Stimulated activated CD4-positive, alpha-beta T cell treated with anti-CD3 and anti-CD28 coated beads, TNF-alpha, amount 100 ng/mL, for 4 hours (primary cell): ENCODE data around the gene SYTL1.
A peak's percentile ranks its signal among the peaks of the same experiment; 100 is the strongest.

Source experiments
- DNase-seq, 3 experiments: peaks; one replicate each; pipeline ENCODE4 v3.0.0-alpha.2; 2020; ENCODE audit warnings: low read depth in 3 of 3

The SYTL1 gene

DNA sequence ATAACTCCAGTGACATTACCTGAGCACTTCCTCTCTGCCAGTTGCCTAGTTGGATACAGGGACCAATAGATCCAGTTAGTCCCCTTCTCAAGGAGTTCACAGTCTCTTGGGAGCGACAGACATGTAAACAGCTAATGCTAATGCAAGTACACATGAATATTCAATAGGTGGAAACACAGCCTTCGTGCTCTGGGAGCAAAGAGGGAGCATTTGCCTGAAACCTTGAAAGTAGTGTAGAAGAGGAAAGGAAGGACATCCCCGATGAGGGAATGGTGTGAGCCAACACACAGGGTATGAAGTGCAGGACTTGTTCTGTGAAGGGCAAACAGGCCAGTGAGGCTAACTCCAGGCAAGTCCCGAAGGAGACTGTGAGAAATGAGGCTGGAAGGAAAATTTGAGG is 23.7 kb upstream of the SYTL1 start:
- DNase-seq, result no peak

DNA sequence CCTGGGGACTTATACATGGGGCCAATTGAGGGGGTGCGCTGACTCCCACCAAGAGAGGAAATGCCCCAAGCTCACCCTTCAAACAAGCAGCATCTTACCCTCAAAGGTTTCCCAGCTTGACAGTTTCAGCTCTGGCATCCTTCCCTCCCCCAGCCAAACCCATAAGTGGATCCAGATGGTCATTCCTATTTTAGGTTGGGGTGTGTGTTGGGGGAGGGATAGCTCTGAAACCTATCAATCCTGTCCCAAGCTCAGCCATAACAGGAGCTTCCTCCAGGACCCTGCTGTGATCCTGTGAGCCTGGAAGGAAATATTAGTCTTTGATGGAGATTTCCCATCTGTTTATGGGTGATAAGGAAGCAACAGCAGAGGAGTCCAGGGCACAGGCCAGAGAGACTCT is 23.2 kb upstream of the SYTL1 start:
- DNase-seq, result no peak

DNA sequence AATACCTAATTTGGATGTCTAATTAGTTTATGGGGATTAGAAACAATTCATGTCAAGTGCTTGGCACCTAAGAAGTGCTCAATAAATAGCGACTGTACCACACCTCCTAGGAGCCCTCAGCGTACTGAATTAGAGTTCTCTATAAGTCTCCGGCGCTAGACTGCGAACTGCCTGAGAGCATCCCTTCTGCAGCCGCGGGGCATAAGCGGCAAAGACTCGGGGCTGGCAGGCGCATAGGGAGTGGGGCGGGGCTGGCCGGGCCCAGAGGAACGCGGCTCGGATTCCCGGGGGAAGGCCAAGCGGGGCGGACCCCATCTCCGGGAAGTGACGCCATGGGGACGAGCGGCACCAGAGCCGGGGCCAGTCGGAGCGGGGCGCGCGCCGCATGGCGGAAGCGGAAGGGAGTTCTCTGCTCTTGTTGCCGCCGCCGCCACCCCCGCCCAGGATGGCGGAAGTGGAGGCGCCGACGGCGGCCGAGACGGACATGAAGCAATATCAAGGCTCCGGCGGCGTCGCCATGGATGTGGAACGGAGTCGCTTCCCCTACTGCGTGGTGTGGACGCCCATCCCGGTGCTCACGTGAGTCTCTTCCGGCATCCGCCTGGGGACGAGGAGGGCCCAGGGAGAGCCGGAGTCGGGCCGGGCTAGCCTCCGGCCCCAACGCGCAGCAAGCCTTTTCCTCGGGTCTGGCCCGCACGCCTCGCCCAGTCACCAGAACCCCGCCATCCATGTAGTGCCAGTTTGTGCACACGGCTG is 19.8 kb upstream of the SYTL1 start, which contains the start of gene TMEM222:
Gene TMEM222, plus strand, starts transcription at position 351 of the 756 bp plus-strand sequence. Its CDS starts 35 bp downstream, at position 386.
- DNase-seq, result peak; percentile 92 to 95 (median 95)

DNA sequence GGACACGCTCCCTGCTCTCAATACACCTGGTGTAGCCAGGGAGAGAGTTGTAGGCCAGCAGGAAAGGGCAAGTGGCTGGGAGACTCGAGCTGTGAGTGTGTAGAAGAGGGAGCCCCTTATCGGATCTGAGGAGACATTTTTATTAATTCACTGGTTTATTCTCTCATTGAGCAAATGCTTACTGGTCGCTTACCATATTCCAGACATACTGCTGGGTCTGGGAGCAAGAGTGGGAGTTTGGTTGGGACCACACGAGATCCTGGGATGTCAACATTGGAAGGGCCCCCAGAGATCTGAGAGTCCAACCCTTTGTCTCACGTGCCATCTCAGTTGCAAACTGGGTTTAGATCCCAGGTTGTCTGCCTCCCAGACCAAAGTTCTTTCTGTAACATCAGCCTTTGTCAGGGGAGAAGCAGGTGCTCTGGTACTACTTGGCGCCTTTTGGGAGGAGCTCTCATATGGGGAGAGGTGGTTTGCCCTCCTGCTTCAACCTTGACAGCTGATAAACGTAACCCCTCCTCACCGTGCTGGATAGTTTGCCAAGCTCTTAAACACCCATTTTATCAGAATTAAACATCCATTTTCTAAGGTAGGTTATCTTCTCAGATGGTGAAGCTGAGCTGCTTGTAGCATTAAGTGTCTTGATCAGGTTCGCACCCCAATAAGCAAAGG is 19.1 kb upstream of the SYTL1 start:
- DNase-seq, result no peak

DNA sequence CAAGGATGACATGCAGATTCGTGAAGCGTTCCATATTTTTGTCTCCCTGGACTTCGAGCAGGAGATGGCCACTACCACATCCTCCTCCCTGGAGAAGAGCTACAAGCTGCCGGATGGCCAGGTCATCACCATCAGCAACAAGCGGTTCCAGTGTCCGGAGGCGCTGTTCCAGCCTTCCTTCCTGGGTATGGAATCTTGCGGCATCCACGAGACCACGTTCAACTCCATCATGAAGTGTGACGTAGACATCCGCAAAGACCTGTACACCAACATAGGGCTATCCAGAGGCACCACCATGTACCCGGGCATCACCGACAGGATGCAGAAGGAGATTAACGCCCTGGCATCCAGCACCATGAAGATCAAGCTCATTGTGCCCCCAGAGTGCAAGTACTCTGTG is 16.5 kb upstream of the SYTL1 start:
- DNase-seq, result no peak

DNA sequence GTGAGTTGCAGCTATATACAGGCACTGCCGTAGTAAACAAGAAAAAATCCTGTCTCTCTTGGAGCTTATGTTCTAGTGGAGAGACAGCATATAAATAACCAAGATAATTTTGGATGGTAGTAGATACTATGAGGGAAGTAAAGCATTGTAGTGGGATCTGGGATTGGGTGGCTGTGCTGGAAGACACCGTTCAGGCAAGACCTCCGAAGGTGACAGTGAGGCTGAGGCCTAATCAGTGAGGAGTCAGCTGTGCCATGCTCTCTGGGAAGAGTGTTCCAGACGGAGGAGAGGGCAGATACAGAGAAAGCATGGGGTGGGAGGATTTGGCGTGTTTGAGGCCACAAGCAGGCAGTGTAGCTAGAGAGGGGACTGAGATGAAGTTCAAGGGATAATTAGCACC is 13.9 kb upstream of the SYTL1 start:
- no peak for DNase-seq

DNA sequence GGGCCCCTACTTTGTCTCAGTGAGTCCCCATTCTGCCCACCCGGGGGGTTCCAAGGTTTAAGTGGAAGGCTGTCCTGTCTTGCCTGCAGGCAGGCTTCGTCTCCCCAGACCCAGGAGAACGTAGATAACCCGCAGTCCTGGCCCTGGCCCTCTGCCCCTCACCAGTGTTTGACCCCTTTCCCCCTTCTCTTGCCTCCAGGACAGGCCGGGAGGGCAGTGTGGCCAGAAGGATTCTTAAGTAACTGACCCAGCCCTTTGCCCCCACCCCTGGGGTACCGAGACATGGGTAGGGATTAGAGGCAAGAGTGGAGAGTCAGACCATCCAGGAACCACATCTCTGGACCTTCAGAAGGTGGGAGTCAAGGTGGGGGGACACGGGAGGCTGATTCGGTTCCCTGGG is 11.0 kb upstream of the SYTL1 start:
- no peak for DNase-seq

DNA sequence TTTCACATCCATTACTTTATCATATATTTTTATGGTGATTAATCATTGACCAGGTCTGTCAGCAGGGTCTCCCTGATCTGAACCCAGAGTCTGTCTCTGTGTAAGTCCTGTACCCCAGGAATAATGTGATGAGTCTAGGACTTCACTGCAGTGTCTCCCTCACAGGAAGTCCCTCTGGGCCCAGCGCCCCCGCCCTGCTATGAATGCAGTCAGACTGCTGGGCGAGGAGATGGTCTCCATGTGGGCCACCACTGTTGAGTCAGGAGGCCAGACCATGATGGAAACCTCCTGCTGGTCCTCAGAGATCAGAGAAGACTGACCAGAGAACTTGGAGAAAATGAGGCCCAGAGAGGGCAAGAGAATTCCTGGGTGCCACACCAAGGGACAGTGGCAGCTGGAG is 10.4 kb upstream of the SYTL1 start:
- DNase-seq, result no peak

DNA sequence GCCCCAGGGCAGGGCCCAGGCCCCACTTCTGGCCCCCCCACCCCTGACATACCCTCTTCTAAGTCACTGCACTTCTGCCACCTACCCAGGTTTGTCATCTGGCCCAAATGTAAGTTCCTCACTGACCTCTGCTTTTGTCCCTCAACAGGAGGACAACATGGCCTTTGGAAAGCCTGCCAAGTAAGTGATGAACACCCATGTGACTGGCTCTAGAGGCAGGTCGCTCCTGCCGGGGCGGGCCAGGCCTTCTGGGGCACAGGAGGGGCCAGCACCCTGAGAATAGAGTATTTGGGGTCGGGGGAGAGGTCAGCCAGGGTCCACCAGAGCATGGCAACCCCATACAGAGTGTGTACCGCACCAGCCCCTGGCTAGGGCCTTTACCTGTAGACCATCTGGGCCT is 9.9 kb upstream of the SYTL1 start:
- DNase-seq, result no peak

DNA sequence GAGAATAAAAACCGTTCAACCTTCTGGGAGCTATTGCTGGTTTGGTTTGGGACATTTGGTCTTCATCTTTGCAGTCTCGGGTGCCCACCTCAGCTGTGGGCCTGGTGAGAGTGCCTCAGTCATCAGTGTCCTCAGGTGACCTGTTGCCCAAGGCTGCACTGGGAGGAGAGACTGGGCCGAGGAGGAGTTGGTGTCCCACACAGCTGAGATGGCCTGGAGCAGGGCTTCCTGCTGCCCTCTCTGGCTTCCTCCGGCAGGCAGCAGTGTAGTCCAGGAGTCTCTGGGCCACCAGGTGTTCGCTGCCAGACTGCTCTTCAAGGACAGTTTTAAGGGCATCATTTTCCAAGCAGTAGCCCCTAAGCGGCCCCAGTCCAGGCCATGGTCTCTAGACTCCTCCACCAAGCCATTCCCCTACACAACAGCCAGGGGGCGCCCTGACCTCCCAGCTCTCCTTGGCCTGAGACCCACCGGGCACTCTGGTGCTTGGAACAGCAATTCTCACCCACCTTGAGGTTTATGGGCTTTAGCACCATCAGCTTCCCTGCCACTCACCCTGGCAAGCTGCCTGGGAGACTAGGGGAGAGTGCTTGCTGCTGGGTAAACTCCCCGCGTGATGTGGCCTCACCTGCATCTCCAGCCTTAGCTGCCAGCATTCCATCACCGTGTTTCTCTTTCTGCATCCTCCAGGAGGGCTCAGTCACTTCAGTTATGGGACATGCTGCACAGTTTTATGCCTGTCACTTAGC is 9.1 kb upstream of the SYTL1 start:
- no peak for DNase-seq

DNA sequence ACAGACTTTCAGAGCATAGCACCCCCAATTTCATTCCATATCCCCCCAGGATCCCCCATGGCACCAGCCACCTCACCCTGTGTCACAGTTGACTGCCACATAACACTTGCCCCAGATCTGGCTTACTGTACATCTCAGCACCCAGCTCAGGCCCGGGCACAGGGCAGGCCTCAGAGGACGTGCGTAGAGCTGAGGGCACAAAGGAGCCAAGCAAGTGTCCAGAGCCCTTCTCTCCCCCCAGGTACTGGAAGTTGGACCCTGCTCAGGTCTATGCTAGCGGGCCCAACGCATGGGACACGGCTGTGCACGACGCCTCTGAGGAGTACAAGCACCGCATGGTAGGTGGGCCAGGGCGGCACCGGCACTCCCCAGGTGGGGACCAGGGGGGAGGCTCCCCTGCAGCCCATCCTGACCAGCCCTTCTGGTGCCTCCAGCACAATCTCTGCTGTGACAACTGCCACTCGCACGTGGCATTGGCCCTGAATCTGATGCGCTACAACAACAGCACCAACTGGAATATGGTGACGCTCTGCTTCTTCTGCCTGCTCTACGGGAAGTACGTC is 8.0 kb upstream of the SYTL1 start:
- DNase-seq, result no peak

DNA sequence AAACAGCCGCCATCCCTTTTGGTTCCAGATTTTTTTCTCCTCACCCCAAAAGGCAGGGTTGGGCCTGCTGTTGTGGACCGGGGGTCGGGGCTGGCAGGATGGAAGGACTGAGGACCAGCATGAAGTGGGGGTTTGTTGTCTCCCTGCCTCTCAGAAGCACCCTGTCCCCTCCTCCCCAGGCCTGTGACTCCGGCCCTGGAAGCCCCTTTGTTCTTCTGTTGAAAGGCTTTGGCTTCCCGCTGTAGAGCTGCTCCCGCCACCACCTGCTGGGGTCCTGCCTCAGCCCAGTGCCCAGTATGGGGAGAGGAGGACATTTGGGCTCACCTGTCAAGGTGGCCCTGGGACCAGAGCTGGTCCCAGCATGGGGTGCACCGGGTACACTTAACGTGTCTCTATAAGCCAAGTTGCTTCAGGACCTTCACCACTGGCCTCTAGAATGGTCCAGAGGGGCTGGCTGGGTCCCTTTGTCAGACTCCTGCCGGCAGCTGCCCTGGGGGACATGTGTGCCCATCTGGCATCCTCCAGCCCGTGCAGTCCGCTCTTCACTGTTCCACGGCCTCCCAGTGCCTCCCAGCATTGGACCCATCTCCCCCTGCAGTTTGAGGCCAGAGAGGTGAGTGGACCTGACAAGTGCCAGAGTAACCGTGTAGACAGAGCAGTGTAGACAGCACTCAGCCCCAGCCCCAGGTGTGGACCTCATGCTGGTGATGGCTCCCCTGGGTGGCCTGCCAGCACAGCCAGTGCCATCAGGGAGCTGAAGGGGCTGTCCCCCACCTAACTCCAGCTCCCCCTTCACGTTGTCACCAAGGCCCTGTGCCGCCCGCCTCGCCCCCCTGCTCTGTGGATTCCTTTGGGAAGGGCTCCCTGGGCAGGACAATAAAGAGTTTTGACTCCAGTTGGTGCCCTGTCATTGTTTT is 6.1 kb upstream of the SYTL1 start:
- DNase-seq, result no peak

DNA sequence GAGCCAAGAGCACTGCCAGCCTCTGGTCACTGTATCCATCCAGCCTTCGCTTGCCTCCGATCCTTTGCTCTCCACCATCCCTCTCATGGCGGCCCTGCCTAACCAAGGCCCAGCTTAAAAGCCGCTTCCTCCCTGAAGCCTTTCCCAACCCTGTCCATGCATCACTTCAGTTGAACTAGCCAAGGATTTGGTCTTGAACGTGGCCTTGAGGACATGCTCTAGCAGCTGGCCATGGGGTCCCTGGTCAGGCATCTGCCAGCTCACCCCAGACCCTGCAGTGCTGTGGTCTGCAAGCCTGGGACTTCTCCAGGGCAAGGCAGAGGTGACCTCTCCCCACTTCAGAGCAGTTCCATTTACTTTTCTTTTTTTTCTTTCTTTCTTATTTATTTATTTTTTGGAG is 5.1 kb upstream of the SYTL1 start:
- DNase-seq, result no peak

DNA sequence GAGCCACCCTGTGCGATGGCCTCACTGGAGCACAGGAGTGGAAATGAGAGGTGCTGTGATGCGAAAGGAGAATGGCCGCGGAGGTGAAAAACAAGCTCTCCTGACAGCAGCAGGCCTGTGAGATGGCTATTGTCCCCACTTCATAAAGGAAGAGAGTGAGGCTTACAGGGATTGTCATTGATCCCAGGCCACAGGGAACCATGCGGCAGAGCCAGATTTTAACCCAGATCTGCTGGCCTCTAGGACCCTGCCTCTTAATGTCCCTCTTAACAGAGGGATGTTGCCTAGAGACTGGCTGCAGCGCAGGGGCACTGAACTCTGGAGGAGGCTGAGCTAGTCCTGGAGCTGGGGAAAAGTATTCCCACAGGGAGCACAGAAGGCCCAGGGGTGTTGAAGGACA is 3.1 kb upstream of the SYTL1 start:
- DNase-seq, result no peak

DNA sequence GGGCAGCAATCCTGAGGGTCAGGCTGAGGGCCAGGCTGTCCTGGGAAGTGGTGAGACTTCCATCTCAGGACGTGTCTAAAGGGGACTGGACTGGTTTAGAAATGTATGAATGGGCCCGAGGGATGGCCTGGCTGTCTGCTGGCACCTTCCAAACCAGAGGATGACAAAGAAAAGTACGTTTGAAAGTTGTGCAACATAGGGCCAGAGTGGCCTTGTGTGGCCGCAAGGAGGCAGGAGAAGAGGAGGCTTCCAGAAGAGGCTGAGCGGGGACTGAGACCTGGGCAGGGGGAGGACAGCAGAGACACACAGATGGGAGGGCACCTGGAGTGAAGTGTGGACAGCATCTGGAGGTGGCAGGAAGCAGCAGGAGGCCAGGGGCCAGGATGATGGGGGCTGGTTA is 2.6 kb upstream of the SYTL1 start:
- DNase-seq, result no peak

DNA sequence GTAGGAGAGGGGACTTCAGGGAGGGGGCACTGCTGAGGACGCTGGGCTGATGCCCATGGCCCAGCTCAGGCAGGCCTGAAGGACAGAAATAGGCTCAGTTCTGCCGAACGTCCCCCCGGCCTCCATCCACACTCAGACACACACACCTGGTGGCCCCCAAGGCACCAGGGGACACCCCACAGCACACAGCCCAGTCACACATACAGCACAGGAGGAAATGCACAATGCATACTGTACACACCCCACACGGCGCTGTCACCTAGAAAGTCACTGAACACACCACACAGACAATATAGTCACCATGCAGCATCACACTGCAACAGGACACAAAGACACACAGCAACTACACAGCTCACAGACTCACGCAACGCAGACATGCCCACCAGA is 562 bp downstream of the SYTL1 start:
- DNase-seq, result no peak

DNA sequence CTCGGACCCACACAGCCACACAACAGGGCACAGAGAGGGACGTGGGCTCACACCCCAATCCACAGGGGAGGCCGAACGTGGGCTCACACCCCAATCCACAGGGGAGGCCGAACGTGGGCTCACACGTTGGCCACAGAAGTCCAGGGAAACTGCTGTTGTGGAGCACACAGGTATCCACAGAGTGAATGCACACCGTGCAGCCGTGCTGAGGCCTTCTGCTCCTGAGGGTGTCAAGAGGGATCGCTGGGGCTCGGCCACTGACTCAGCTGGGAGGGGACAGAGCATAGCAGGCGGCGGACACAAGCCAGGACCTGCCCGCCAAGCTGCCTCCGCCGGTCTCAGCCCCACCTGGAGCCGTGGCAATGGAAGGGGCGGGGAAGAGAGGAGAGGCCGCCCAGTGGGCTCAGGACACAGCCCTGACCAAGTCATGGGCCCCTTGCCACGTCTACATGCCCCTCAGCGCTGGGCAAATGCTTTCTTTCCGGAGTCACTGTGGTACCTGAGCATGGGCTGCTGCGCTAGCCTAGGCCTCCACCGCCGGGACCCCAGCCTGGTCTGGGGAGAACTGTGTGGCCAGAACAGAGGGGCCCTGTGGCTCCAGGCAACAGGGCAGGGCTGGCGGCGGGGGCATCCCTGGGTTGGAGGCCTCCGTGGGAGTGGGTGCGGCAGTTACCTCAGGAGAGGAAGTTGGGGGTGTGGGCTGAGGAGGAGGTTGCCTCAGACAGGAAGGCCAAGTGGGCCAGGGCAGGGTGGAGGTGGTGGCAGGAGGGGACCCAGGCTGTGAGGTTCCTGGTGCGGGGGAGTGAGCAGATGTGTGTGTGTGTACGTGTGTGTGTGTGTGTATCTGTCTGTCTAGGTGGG is 1.2 kb downstream of the SYTL1 start:
- peak; percentile 33 to 80 (median 67) for DNase-seq

DNA sequence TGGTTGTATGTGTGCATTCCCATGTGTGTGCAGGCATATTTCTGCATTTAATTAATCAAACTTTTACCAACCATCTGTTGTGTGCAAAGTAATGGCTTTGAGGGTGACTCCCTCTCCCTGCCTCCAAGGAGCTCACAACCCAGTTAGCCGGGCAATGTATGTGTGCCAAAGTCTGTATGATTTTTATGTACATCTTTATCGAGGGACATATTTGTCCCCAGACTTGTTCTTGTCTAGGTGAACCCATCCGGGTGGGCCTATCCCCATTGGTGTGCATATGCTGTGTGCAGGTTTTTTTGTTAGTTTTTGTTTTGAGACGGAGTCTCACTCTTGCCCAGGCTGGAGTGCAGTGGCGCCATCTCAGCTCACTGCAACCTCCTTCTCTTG is 1.8 kb downstream of the SYTL1 start:
- no peak for DNase-seq

DNA sequence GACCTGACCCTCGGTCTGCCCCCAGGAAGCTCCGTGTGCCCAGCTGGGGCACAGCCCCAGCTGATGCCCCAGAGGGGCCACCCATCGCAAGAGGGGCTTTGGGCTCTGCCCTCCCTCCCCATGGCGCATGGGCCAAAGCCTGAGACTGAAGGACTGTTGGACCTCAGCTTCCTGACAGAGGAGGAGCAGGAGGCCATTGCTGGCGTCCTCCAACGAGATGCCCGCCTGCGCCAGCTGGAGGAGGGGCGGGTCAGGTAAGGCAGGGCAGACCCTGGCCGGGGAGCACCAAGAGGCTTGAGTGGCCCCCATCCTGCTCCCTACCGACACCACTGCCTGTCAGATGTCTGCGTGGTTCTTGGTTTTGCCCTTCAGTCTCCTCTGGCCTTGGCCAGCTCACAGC is 3.5 kb downstream of the SYTL1 start:
- DNase-seq, result no peak

DNA sequence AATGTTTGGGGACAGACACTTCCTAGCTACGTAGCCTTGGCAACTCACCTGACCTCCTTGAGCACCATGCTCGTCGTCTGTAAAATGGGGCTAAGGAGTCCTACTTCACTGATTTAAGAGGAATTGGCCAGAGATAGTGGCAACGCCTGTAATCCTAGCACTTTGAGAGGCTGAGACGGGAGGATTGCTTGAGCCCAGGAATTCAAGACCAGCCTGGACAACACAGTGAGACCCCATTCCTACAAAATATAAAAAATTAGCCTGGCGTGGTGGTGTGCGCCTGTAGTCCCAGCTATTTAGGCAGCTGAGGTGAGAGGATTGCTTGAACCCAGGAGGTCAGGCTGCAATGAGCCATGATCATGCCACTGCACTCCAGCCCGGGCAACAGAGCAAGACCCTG is 4.5 kb downstream of the SYTL1 start:
- no peak for DNase-seq
